NB4 (cell line): ENCODE measurements around the gene ENGASE.

Experiments
- DNase-seq: peaks from one replicate; pipeline ENCODE4 v3.0.0; 2010; ENCODE audit warnings: low read depth
- H3K4me3 ChIP-seq: one replicate; pipeline ENCODE4 v1.5.1; 2011; ENCODE audit warnings: mild to moderate bottlenecking, low read depth, low read length, moderate library complexity
- CTCF ChIP-seq: IDR thresholded peaks from one replicate; pipeline ENCODE4 v1.5.1; 2012; ENCODE audit warnings: low read depth, low read length
- MAX ChIP-seq: IDR thresholded peaks from 2 replicates; pipeline ENCODE4 v1.6.1; 2011; ENCODE audit warnings: low read depth, low read length
- MYC ChIP-seq: IDR thresholded peaks from 2 replicates; pipeline ENCODE4 v1.6.1; 2011; ENCODE audit warnings: low read depth, low read length
- POLR2A ChIP-seq: IDR thresholded peaks from 2 replicates; pipeline ENCODE4 v1.6.1; 2011; ENCODE audit warnings: mild to moderate bottlenecking; ENCODE audit not compliant: insufficient read length; ENCODE audit errors: extremely low read depth

ENGASE gene

GRCh38 chr17:79053251-79053925 is 21.2 kb upstream of the ENGASE start:
- TF ChIP-seq MYC (no peak), MAX (no peak), POLR2A (no peak), CTCF (no peak)
- DNase-seq = no peak
- H3K4me3 ChIP-seq = no peak overlapping the region

- no peak overlapping the region for H3K4me3 ChIP-seq
- no peak for TF ChIP-seq POLR2A
- TF ChIP-seq CTCF = no peak
- TF ChIP-seq MAX = no peak
- no peak for TF ChIP-seq MYC
- no peak for DNase-seq
These were observed 20.2 kb upstream of the ENGASE start for GRCh38 chr17:79054200-79054960.

GRCh38 chr17:79055197-79055596 is 19.4 kb upstream of the ENGASE start:
- no peak for DNase-seq
- H3K4me3 ChIP-seq = no peak overlapping the region
- TF ChIP-seq CTCF (no peak), MYC (no peak), MAX (no peak), POLR2A (no peak)

- H3K4me3 ChIP-seq = no peak overlapping the region
- DNase-seq = peak; percentile 28
- TF ChIP-seq MYC (no peak), CTCF (no peak), POLR2A (no peak), MAX (no peak)
These were observed 16.8 kb upstream of the ENGASE start for GRCh38 chr17:79057737-79058385.

GRCh38 chr17:79062691-79063090 is 11.9 kb upstream of the ENGASE start:
- no peak for DNase-seq
- no peak for TF ChIP-seq MYC
- TF ChIP-seq POLR2A = no peak
- no peak overlapping the region for H3K4me3 ChIP-seq

- TF ChIP-seq MAX (no peak), POLR2A (no peak), CTCF (no peak), MYC (no peak)
- no peak for DNase-seq
- H3K4me3 ChIP-seq = no peak overlapping the region
These were observed 10.6 kb upstream of the ENGASE start for GRCh38 chr17:79064026-79064425.
